HG03460 (cell line): ENCODE results near the gene IDH3A.

Experiments
- ATAC-seq: cut with Tn5 transposase; IDR thresholded peaks from one replicate; pipeline ENCODE4 v1.9.1; 2021; ENCODE audit not compliant: unreplicated experiment

IDH3A gene

GRCh38 chr15:78149068-78149804 lies at the start of gene IDH3A:
IDH3A (plus strand) TSS chr15:78149362; CDS start chr15:78149404, 42 bp downstream.
- ATAC-seq, result peak; percentile 80

GRCh38 chr15:78100886-78101285 lies 48.3 kb upstream of the IDH3A start:
- ATAC-seq, result no peak

- no peak for ATAC-seq
Observed at GRCh38 chr15:78101423-78102105, 47.6 kb upstream of the IDH3A start.

- no peak for ATAC-seq
Observed at GRCh38 chr15:78102211-78102610, 47.0 kb upstream of the IDH3A start.

GRCh38 chr15:78102741-78103140 lies 46.4 kb upstream of the IDH3A start:
- ATAC-seq, result no peak

GRCh38 chr15:78103406-78104118 lies 45.6 kb upstream of the IDH3A start:
- ATAC-seq, result peak; percentile 78

- peak; percentile 15 for ATAC-seq
Observed at GRCh38 chr15:78104119-78104479, 45.1 kb upstream of the IDH3A start.

- no peak for ATAC-seq
Observed at GRCh38 chr15:78104566-78105475, 44.3 kb upstream of the IDH3A start.

GRCh38 chr15:78105476-78106241 lies 43.5 kb upstream of the IDH3A start:
- no peak for ATAC-seq

- ATAC-seq, result no peak
Observed at GRCh38 chr15:78107471-78107870, 41.7 kb upstream of the IDH3A start.

GRCh38 chr15:78108300-78109084 lies 40.7 kb upstream of the IDH3A start:
- ATAC-seq, result peak; percentile 50

GRCh38 chr15:78109156-78109555 lies 40.0 kb upstream of the IDH3A start:
- ATAC-seq, result no peak

GRCh38 chr15:78110096-78110495 lies 39.1 kb upstream of the IDH3A start:
- ATAC-seq, result no peak

GRCh38 chr15:78110916-78111475 lies 38.2 kb upstream of the IDH3A start:
- no peak for ATAC-seq

GRCh38 chr15:78111788-78112187 lies 37.4 kb upstream of the IDH3A start:
- no peak for ATAC-seq

GRCh38 chr15:78112551-78112950 lies 36.6 kb upstream of the IDH3A start:
- no peak for ATAC-seq

- ATAC-seq, result no peak
Observed at GRCh38 chr15:78120523-78120922, 28.6 kb upstream of the IDH3A start.

- ATAC-seq, result no peak
Observed at GRCh38 chr15:78125267-78125666, 23.9 kb upstream of the IDH3A start.

- no peak for ATAC-seq
Observed at GRCh38 chr15:78127882-78128281, 21.3 kb upstream of the IDH3A start.
